H1 (cell line): ENCODE measurements around the gene PTPRD.

Experiments used
- BRCA1 ChIP-seq: IDR thresholded peaks from 2 replicates; pipeline ENCODE4 v1.6.1; 2012; ENCODE audit warnings: low read depth, low read length, improper control_type of control experiment
- EGR1 ChIP-seq: IDR thresholded peaks from 2 replicates; pipeline ENCODE4 v1.6.1; 2011; ENCODE audit warnings: low read depth, low read length, borderline replicate concordance
- EP300 ChIP-seq, 2 experiments: IDR thresholded peaks; 1 replicate in 1 of 2; 2 replicates in 1 of 2; pipeline ENCODE4 v1.6.1; 2011 to 2012; ENCODE audit warnings: low read depth in 2 of 2, low read length in 2 of 2, mild to moderate bottlenecking in 2 of 2, borderline replicate concordance in 1 of 2, inconsistent platforms in 1 of 2, moderate library complexity in 1 of 2
- EZH2 ChIP-seq: fragments of 200-600 bp; sonication (generic); IDR thresholded peaks from 2 replicates; pipeline ENCODE4 v1.7.1; 2012; ENCODE audit warnings: low read depth, mild to moderate bottlenecking, moderate library complexity, low read length, inconsistent platforms; ENCODE audit not compliant: severe bottlenecking
- FOSL1 ChIP-seq: IDR thresholded peaks from 2 replicates; pipeline ENCODE4 v1.6.1; 2011; ENCODE audit warnings: mild to moderate bottlenecking, low read depth, low read length, moderate library complexity; ENCODE audit not compliant: insufficient read depth
- HDAC2 ChIP-seq, 2 experiments: fragments of 300-600 bp in 1 of 2; sonication (generic) in 1 of 2; IDR thresholded peaks; 2 replicates each; pipeline ENCODE4 v1.6.1; 2011 to 2012; ENCODE audit warnings: low read depth in 2 of 2, low read length in 2 of 2, mild to moderate bottlenecking in 2 of 2, moderate library complexity in 2 of 2, borderline replicate concordance in 1 of 2, inconsistent platforms in 1 of 2
- JUND ChIP-seq: IDR thresholded peaks from 2 replicates; pipeline ENCODE4 v1.6.1; 2011; ENCODE audit warnings: mild to moderate bottlenecking, improper control_type of control experiment, low read length
- POLR2A ChIP-seq, 2 experiments: IDR thresholded peaks; 1 replicate in 1 of 2; 2 replicates in 1 of 2; pipeline ENCODE4 v1.6.1; 2011; ENCODE audit warnings: low read depth in 2 of 2, low read length in 2 of 2, mild to moderate bottlenecking in 2 of 2; ENCODE audit errors: control extremely low read depth in 1 of 2
- POLR2AphosphoS5 ChIP-seq: IDR thresholded peaks from 2 replicates; pipeline ENCODE4 v1.6.1; 2011; ENCODE audit warnings: low read depth, low read length
- RFX5 ChIP-seq: IDR thresholded peaks from 2 replicates; pipeline ENCODE4 v1.6.1; 2011; ENCODE audit warnings: low read depth, low read length, improper control_type of control experiment, borderline replicate concordance
- SRF ChIP-seq: IDR thresholded peaks from 2 replicates; pipeline ENCODE4 v1.6.1; 2011; ENCODE audit warnings: mild to moderate bottlenecking, low read depth, low read length, moderate library complexity
- TF ChIP-seq, protein P1 (sequence below), 3 experiments: IDR thresholded peaks; 1 replicate in 2 of 3; 2 replicates in 1 of 3; pipeline versions ENCODE4 v1.5.1 to v1.6.1; 2011; ENCODE audit warnings: low read length in 3 of 3, mild to moderate bottlenecking in 3 of 3, inconsistent platforms in 2 of 3, low read depth in 1 of 3, moderate library complexity in 1 of 3; ENCODE audit not compliant: insufficient read depth in 1 of 3; ENCODE audit errors: control extremely low read depth in 1 of 3
- TF ChIP-seq, protein P2 (sequence below): IDR thresholded peaks from 2 replicates; pipeline ENCODE4 v1.6.1; 2012; ENCODE audit warnings: low read length, inconsistent platforms
- TF ChIP-seq, protein P3 (sequence below): IDR thresholded peaks from 2 replicates; pipeline ENCODE4 v1.6.1; 2012; ENCODE audit warnings: inconsistent platforms

DNA sequence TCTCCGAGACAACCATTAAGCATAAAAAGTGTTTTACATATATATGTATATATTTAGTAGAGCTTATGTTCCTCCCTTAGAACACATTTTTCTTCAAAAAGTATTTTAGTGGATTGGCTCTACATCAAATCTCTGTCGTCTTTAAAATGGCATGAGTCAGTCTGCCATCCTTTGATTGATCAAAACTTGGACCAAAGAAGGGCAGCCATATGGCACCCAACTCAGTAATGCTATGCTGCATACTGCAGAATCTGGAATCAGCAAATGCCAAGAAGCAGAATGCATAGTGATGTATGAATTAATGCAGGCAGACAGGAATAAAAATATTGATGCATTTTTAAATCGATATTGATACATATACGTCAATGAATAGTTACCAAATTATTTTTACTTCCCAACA lies 1074.4 kb downstream of the PTPRD start:
- TF ChIP-seq JUND, result no peak
- TF ChIP-seq POLR2A (IDR thresholded peaks at IDR 0.05; ENCODE audit: control extremely low read depth in 1 of 2, low read depth in 2 of 2, low read length in 2 of 2), result no peak
- TF ChIP-seq, protein P1, sequence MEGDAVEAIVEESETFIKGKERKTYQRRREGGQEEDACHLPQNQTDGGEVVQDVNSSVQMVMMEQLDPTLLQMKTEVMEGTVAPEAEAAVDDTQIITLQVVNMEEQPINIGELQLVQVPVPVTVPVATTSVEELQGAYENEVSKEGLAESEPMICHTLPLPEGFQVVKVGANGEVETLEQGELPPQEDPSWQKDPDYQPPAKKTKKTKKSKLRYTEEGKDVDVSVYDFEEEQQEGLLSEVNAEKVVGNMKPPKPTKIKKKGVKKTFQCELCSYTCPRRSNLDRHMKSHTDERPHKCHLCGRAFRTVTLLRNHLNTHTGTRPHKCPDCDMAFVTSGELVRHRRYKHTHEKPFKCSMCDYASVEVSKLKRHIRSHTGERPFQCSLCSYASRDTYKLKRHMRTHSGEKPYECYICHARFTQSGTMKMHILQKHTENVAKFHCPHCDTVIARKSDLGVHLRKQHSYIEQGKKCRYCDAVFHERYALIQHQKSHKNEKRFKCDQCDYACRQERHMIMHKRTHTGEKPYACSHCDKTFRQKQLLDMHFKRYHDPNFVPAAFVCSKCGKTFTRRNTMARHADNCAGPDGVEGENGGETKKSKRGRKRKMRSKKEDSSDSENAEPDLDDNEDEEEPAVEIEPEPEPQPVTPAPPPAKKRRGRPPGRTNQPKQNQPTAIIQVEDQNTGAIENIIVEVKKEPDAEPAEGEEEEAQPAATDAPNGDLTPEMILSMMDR (IDR thresholded peaks at IDR 0.05; ENCODE audit: control extremely low read depth in 1 of 3, insufficient read depth in 1 of 3, low read depth in 1 of 3, low read length in 3 of 3), result no peak
- TF ChIP-seq SRF, result no peak
- no peak for TF ChIP-seq EZH2
- TF ChIP-seq EP300 (IDR thresholded peaks at IDR 0.05; ENCODE audit: borderline replicate concordance in 1 of 2, low read depth in 2 of 2, low read length in 2 of 2), result no peak
- no peak for TF ChIP-seq POLR2AphosphoS5
- TF ChIP-seq FOSL1, result no peak
- TF ChIP-seq EGR1, result no peak
- TF ChIP-seq HDAC2 (IDR thresholded peaks at IDR 0.05; ENCODE audit: borderline replicate concordance in 1 of 2, low read depth in 2 of 2, low read length in 2 of 2), result no peak
- TF ChIP-seq, protein P2, sequence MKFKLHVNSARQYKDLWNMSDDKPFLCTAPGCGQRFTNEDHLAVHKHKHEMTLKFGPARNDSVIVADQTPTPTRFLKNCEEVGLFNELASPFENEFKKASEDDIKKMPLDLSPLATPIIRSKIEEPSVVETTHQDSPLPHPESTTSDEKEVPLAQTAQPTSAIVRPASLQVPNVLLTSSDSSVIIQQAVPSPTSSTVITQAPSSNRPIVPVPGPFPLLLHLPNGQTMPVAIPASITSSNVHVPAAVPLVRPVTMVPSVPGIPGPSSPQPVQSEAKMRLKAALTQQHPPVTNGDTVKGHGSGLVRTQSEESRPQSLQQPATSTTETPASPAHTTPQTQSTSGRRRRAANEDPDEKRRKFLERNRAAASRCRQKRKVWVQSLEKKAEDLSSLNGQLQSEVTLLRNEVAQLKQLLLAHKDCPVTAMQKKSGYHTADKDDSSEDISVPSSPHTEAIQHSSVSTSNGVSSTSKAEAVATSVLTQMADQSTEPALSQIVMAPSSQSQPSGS, result no peak
- TF ChIP-seq, protein P3, sequence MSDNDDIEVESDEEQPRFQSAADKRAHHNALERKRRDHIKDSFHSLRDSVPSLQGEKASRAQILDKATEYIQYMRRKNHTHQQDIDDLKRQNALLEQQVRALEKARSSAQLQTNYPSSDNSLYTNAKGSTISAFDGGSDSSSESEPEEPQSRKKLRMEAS, result no peak
- no peak for TF ChIP-seq RFX5
- no peak for TF ChIP-seq BRCA1
